Endothelial cell of umbilical vein (primary cell): ENCODE data around the gene SLFN12. TPM values are rescaled to one million over a fixed set of nuclear protein-coding genes. Genes with fewer than 3 reads are reported as not detected.

Source experiments
- BruUV-seq: library from RNA; stranded (reverse); fragments of 400-500 nt; replicated peaks from 2 replicates; lab custom pipeline; 2021; lab: Mats Ljungman, UMichigan
- CTCF ChIA-PET: fragments of 300-600, 350-600 bp; sonication (Branson Sonifier 250); formaldehyde crosslinking; loops from one replicate; lab custom pipeline; 2021; ENCODE audit warnings: antibody characterized with exemption, inconsistent platforms; lab: Charles Lee
- POLR2A ChIA-PET: fragments of 300-600, 350-600 bp; sonication (Branson Sonifier 250); formaldehyde crosslinking; loops from one replicate; lab custom pipeline; 2021; ENCODE audit warnings: antibody characterized with exemption, inconsistent platforms; lab: Charles Lee
- DNase-seq: peaks from one replicate; pipeline ENCODE4 v3.0.0-alpha.2; 2011; ENCODE audit warnings: low read depth, low spot score
- FAIRE-seq: peaks from 2 replicates; lab custom pipeline; 2011; peaks lifted over from hg19 to GRCh38; lab: Jason Lieb, UNC
- H2AFZ ChIP-seq: 2 replicates; pipeline ENCODE4 v1.6.0; 2012; ENCODE audit warnings: low read depth, low read length, control low read depth, inconsistent platforms
- H3K27ac ChIP-seq: 2 replicates; pipeline ENCODE4 v1.5.1; 2011; ENCODE audit warnings: low read depth, mild to moderate bottlenecking, control low read depth, low read length, moderate library complexity; ENCODE audit not compliant: insufficient read depth
- H3K27me3 ChIP-seq, 2 experiments: 2 replicates each; pipeline versions ENCODE4 v1.6.0 to v1.6.1; 2011; ENCODE audit warnings: low read length in 2 of 2, mixed read lengths in 1 of 2; ENCODE audit not compliant: control insufficient read depth in 2 of 2, insufficient read depth in 2 of 2
- H3K36me3 ChIP-seq, 2 experiments: 2 replicates in 1 of 2; 3 replicates in 1 of 2; pipeline ENCODE4 v1.5.1; 2011; ENCODE audit warnings: low read length in 2 of 2, mild to moderate bottlenecking in 1 of 2, moderate library complexity in 1 of 2; ENCODE audit not compliant: control insufficient read depth in 2 of 2, insufficient read depth in 2 of 2; ENCODE audit errors: extremely low read depth in 1 of 2
- H3K4me1 ChIP-seq: 3 replicates; pipeline ENCODE4 v1.5.1; 2011; ENCODE audit warnings: mild to moderate bottlenecking, low read length; ENCODE audit not compliant: control insufficient read depth, insufficient read depth; ENCODE audit errors: extremely low read depth
- H3K4me2 ChIP-seq: 2 replicates; pipeline ENCODE4 v1.6.1; 2011; ENCODE audit warnings: low read length, control low read depth, mixed read lengths; ENCODE audit not compliant: insufficient read depth
- H3K4me3 ChIP-seq, 3 experiments: fragments of 200-600 bp in 1 of 3; sonication (generic), shearing (Covaris generic) in 1 of 3; replicated peaks in 1 of 3; 2 replicates each; pipeline ENCODE4 v1.5.1; 2011 to 2016; ENCODE audit warnings: control low read depth in 3 of 3, low read length in 3 of 3, mild to moderate bottlenecking in 2 of 3, inconsistent platforms in 1 of 3, low read depth in 1 of 3, moderate library complexity in 1 of 3; ENCODE audit not compliant: insufficient read depth in 1 of 3
- H3K79me2 ChIP-seq: 2 replicates; pipeline ENCODE4 v1.6.0; 2012; ENCODE audit warnings: low read length, inconsistent platforms; ENCODE audit not compliant: control insufficient read depth, insufficient read depth
- H3K9ac ChIP-seq: replicated peaks from 2 replicates; pipeline ENCODE3; 2011; ENCODE audit warnings: low read length, control low read depth; ENCODE audit not compliant: insufficient read depth; ENCODE audit errors: extremely low read depth
- H3K9me1 ChIP-seq: replicated peaks from 3 replicates; pipeline ENCODE4 v1.6.0; 2011; ENCODE audit warnings: mild to moderate bottlenecking, low read length; ENCODE audit not compliant: control insufficient read depth, insufficient read depth; ENCODE audit errors: extremely low read depth
- H3K9me3 ChIP-seq: replicated peaks from 2 replicates; pipeline ENCODE4 v1.5.1; 2012; ENCODE audit warnings: low read length, inconsistent platforms; ENCODE audit not compliant: control insufficient read depth, insufficient read depth
- H4K20me1 ChIP-seq: replicated peaks from 2 replicates; pipeline ENCODE3; 2011; ENCODE audit warnings: mild to moderate bottlenecking, low read length; ENCODE audit not compliant: control insufficient read depth, insufficient read depth; ENCODE audit errors: extremely low read depth
- EZH2 ChIP-seq: IDR thresholded peaks from 2 replicates; pipeline ENCODE4 v1.6.1; 2012; ENCODE audit warnings: borderline replicate concordance, low read depth, mild to moderate bottlenecking, moderate library complexity, low read length, inconsistent platforms; ENCODE audit not compliant: severe bottlenecking
- FOS ChIP-seq: IDR thresholded peaks from 2 replicates; pipeline ENCODE4 v1.6.1; 2011; ENCODE audit warnings: mild to moderate bottlenecking, low read length, moderate library complexity, borderline replicate concordance; ENCODE audit not compliant: insufficient read depth
- GATA2 ChIP-seq: IDR thresholded peaks from 2 replicates; pipeline ENCODE4 v1.7.0; 2011; ENCODE audit warnings: low read depth, mild to moderate bottlenecking, moderate library complexity, mixed read lengths, low read length; ENCODE audit not compliant: insufficient read length, insufficient read depth
- JUN ChIP-seq: IDR thresholded peaks from 2 replicates; pipeline ENCODE4 v1.6.1; 2011; ENCODE audit warnings: borderline replicate concordance, low read depth; ENCODE audit not compliant: insufficient read length, insufficient read depth
- MYC ChIP-seq: IDR thresholded peaks from one replicate; pipeline ENCODE4 v1.6.1; 2011; ENCODE audit warnings: mild to moderate bottlenecking, low read depth, low read length
- POLR2A ChIP-seq: IDR thresholded peaks from 2 replicates; pipeline ENCODE4 v1.6.1; 2012; ENCODE audit warnings: low read depth, mild to moderate bottlenecking, control low read depth, low read length
- POLR2AphosphoS5 ChIP-seq: IDR thresholded peaks from 2 replicates; pipeline ENCODE4 v1.6.1; 2012; ENCODE audit warnings: low read depth, mild to moderate bottlenecking, control low read depth, low read length, moderate library complexity; ENCODE audit not compliant: insufficient read depth
- dilution Hi-C: fragments of 300-500 bp; cut with MboI; formaldehyde crosslinking; loops from one replicate; pipeline ENCODE4 v1.15.0; 2019; ENCODE audit warnings: low sequenced_read_pairs; ENCODE audit not compliant: extremely low pct_ligation_motif_present
- intact Hi-C: fragments of 100-400 bp; cut with micrococcal nuclease; formaldehyde crosslinking; loops from one replicate; pipeline ENCODE4 v1.10.0; 2022
- polyA plus RNA-seq, 4 experiments: library from polyadenylated mRNA; depleted of rRNA in 3 of 4; stranded (reverse) in 3 of 4; unstranded in 1 of 4; fragments of >200 nt; gene quantifications; 2 replicates each; pipeline versions ENCODE4 v1.2.1 to v1.2.3, GENCODE V29; 2011 to 2012; ENCODE audit warnings: missing spikeins in 1 of 4
- total RNA-seq: library from RNA; stranded (reverse); gene quantifications from 2 replicates; pipeline ENCODE4 v1.2.3, GENCODE V29; 2021
- TF ChIP-seq, protein P1 (sequence below): IDR thresholded peaks from 2 replicates; pipeline ENCODE4 v1.6.1; 2011; ENCODE audit not compliant: insufficient read depth, insufficient read length
- TF ChIP-seq, protein P2 (sequence below), 2 donors: IDR thresholded peaks; 1 replicate in 1 of 2; 2 replicates in 1 of 2; pipeline ENCODE4 v1.5.1; 2011; ENCODE audit warnings: low read length in 2 of 2, mild to moderate bottlenecking in 2 of 2, moderate library complexity in 2 of 2, control low read depth in 1 of 2, inconsistent platforms in 1 of 2, low read depth in 1 of 2; ENCODE audit not compliant: insufficient read depth in 1 of 2; ENCODE audit errors: extremely low read depth in 1 of 2

The SLFN12 gene
- total and polyA plus RNA-seq, 2 donors (not counting 3 experiments of a cell fraction or from before 2014, with no cell fraction given), result 17.8 to 42.6 TPM

DNA sequence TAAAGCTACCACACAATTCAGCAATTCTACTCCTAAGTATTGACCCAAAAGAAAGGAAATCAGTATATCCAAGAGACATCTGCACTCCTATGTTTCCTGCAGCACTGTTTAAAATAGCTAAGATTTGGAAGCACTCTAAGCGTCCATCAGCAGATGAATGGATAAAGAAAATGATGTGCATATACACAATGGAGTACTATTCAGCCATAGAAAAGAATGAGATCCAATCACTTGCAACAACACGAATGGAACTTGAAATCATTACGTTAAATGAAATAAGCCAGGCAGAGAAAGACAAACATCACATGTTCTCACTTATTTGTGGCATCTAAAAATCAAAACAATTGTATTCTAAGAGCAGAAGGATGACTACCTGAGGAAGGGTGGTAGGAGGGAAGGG, 60.4 kb downstream of the SLFN12 start:
- Histone ChIP-seq H3K36me3 (peaks cover 0 to 11% of the 10 kb centered on the region in 2 experiments), H3K27ac (no peak overlapping the region), H3K9ac (no peak overlapping the region), H3K9me1 (no peaks in the 10 kb centered on the region), H3K4me2 (peak overlapping the region; percentile 78), H4K20me1 (no peaks in the 10 kb centered on the region), H2AFZ (no peak overlapping the region), H3K4me1 (peaks cover 18% of the 10 kb centered on the region), H3K4me3 (peak overlapping the region in 1 of 3 experiments; percentile 88), H3K9me3 (no peaks in the 10 kb centered on the region), H3K27me3 (no peaks in the 10 kb centered on the region), H3K79me2 (peaks cover 58% of the 10 kb centered on the region)
- intact Hi-C loops, result loop anchor here (2.0 to 10.0 kb wide), 4 partner anchors 215 to 1117 kb away; partner anchors contain the start of genes AP2B1, CCL2, NLE1 and TAF15
- ChIA-PET CTCF (interaction anchor here (1.5 to 2.6 kb wide), 2 partner anchors 60 to 375 kb away, joined by 4 to 7 read pairs; no protein-coding TSS in a partner anchor), POLR2A (no interaction called here)
- dilution Hi-C loops, result no loop called here
- FAIRE-seq (no peak), DNase-seq (no peak)
- TF ChIP-seq EZH2 (no peak), MYC (no peak), POLR2A (no peak), JUN (no peak), FOS (no peak), POLR2AphosphoS5 (no peak), GATA2 (no peak)
- TF ChIP-seq, protein P1, sequence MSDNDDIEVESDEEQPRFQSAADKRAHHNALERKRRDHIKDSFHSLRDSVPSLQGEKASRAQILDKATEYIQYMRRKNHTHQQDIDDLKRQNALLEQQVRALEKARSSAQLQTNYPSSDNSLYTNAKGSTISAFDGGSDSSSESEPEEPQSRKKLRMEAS, result no peak
- TF ChIP-seq, protein P2, sequence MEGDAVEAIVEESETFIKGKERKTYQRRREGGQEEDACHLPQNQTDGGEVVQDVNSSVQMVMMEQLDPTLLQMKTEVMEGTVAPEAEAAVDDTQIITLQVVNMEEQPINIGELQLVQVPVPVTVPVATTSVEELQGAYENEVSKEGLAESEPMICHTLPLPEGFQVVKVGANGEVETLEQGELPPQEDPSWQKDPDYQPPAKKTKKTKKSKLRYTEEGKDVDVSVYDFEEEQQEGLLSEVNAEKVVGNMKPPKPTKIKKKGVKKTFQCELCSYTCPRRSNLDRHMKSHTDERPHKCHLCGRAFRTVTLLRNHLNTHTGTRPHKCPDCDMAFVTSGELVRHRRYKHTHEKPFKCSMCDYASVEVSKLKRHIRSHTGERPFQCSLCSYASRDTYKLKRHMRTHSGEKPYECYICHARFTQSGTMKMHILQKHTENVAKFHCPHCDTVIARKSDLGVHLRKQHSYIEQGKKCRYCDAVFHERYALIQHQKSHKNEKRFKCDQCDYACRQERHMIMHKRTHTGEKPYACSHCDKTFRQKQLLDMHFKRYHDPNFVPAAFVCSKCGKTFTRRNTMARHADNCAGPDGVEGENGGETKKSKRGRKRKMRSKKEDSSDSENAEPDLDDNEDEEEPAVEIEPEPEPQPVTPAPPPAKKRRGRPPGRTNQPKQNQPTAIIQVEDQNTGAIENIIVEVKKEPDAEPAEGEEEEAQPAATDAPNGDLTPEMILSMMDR (IDR thresholded peaks at IDR 0.05; ENCODE audit: extremely low read depth in 1 of 2, insufficient read depth in 1 of 2, low read depth in 1 of 2, low read length in 2 of 2), result no peak
- BruUV-seq, result no TSS peak
